Stimulated activated CD4-positive, alpha-beta T cell treated with anti-CD3 and anti-CD28 coated beads, Interleukin-12 subunit alpha, Interleukin-12 subunit beta, amount 100 ng/mL, for 48 hours (primary cell): ENCODE measurements around the gene MUC6.

Experiments used
- DNase-seq, 3 donors: peaks; one replicate each; pipeline ENCODE4 v3.0.0-alpha.2; 2020; ENCODE audit warnings: low read depth in 2 of 3, low spot score in 1 of 3

MUC6 gene

DNA sequence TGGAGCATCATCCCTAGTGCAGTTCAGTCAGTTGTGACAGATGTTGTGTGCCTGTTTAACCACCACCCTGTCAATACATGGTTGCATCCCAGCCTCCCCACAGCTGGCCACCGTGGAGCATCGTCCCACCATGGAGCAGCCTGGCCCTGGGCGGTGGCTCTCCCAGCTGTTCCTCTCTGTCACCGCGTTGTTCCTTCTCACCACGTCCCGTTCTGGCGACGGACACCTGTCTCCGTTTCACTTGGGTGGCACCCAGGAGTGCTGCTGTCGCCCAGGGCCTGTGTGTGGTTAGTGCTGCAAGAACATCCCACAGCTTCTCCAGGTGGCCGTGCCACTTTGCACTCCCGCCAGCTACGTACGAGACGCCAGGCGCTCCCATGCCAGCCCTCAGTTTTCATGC lies 26.5 kb downstream of the MUC6 start:
- DNase-seq, result no peak

DNA sequence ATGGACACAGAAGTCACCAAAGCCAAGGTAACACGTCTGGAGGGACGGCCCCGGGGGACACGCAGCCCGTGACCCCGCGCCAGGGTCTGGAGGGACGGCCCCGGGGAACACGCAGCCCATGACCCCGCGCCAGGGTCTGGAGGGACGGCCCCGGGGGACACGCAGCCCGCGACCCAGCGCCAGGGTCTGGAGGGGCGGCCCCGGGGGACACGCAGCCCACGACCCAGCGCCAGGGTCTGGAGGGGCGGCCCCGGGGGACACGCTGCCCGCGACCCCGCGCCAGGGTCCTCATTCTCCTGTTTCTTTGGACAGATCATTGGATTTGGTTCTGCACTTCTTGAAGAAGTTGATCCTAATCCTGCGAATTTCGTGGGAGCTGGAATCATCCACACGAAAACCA lies 27.1 kb downstream of the MUC6 start:
- DNase-seq, result no peak

DNA sequence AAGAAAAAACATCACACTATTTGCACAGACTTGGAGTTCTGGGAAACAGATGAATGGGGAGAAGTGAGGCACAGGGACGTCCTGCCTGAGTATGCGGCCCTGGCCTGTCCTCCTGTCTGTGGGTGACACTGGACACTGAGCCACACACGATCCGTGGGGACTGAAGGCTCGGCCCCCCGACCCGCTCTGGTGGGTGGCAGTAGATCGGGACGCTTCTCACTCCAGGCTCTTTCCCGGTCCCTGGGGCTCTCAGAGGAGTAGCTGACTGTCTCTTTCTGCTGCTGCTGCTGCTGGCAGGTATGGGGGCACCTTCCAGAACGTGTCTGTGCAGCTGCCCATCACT lies 27.7 kb downstream of the MUC6 start:
- no peak for DNase-seq

DNA sequence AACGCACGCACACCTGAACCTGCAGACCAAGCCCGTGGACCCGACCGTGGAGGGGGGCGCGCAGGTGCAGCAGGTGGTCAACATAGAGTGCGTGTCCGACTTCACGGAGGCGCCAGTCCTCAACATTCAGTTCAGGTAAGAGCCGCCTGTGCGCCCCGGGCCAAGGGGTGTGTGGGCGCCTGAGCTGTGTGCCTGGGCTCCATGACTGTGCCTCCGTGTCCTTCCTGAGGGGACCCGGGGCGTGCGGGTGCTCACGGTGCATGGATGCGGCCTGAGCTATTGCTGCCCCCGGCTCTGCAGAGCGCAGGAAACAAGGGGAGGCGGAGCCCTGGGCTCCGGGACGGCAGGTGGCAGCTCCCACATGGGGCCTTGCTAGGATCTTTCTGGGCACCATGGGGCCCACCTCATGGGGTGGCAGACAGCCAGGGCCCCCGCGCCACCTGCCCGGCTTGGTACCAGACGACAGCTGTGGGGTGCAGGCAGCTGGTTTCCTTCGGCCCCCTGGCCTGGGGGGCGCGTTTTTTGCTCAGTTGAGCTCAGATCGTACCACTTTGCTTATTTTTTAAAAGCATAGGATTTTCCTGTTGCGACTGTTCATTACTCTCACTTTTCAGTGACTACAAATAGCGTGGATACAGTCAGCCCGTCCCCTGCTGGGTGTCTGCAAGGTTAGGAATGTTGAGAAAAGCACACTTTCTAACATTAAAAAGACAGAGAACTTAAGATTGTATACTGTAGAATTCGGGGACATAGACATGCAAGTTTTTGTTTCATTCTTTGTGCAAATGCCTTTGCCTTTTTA lies 28.3 kb downstream of the MUC6 start:
- DNase-seq, result no peak

DNA sequence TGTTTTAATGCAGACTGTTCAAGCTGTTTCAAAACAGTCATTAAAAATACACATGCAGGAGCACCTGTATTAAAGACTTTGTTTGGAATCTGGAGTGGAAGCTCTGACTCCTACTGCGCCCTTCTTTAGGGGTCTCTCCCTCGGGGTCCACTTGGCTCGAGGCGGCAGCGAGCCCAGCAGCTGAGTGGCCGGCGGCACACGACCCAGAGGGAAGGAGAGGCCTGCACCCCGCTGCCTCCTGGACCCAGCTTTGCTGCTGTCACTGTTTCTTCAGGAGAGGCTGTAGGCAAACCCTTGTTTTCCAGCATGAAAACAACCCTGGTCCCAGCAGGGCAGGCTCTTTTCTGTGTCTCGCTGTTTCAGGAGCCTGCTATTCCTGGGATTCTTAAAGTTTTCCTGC lies 29.2 kb downstream of the MUC6 start:
- no peak for DNase-seq

DNA sequence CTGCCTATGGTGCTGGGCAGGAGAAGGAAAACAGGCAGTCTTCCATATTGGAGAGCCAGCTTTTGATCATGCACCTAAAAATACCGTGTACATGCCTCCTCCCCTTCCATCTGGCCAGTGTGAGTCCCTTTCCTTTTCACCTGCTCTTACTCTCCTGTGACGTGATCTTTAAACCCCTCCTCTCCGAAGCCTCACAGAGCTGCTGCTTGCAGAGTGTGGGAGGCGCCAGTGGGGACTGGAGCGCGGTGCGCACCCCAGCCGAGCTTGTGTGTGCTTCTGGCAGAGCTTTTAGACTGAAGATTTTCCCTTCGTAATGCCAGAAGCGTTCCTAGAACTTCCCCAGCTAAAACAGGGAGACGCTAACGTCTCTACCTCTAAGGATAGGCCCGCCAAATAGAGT lies 29.8 kb downstream of the MUC6 start:
- no peak for DNase-seq

DNA sequence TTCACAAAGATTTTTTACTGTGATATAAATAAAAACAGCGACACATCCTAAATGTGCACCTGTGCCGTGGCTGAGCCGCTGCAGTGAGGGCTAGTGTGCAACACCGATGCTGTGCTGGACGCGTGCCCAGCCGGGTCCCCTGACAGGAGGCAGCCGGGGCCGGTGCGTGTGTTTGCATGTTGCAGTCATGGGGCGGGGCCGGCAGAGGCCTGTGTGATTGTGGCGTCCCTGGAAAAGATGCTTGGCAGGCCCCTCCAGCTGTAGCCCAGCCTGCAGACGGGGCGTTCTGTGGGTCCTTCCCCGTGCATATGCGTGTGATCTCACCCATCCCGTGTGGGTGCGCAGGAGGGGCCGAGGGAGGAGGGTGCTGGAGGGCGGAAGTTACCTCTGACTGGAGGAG lies 30.6 kb downstream of the MUC6 start:
- DNase-seq, result no peak

DNA sequence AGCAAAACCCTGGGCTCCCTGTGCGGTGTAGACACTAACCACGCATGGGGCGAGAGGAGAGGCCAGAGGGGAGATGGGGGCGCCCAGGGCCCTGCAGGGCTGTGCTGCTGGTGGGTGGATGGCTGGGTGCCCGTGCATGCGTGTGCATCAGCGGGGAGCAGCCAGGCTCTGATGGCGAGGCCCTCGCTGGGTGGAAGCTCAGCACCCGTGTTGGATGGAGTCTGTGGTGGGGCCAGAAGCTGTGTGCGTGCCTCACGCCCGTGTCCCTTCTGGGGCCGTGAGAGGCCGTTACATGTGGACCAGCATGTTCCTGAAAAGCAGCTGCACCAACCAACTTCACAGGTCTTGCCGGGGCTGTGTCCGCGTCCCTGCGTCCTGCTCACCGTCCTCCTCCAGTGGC lies 33.4 kb downstream of the MUC6 start:
- DNase-seq, result no peak

DNA sequence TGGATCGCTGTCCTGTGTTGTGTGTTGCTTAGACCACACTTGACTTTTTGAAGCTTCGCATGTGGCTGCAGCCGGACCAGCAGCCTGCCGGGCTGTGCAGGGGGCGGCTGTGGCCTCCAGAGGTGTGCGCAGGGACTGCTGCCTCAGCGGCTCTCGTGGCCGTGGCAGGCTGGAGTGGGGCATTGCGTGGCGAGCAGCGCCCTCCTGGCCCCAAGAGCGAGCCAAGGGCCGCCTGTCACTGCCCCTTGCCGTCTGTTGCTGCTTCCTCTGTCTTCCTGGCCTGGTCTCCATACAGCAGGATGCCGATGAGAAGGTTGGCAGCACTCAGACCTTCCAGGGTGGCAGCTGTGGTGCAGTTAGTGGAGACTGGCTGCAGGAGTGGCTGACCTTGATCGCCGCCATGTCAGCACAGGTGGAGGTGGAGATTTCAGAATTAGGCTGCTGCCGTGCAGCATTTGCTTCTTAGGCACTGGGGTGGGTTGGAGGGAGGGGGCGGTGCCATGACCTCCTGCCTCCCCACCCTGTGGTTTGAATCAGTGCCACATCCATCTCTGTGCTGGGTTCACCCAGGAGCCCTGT lies 34.0 kb downstream of the MUC6 start:
- no peak for DNase-seq

DNA sequence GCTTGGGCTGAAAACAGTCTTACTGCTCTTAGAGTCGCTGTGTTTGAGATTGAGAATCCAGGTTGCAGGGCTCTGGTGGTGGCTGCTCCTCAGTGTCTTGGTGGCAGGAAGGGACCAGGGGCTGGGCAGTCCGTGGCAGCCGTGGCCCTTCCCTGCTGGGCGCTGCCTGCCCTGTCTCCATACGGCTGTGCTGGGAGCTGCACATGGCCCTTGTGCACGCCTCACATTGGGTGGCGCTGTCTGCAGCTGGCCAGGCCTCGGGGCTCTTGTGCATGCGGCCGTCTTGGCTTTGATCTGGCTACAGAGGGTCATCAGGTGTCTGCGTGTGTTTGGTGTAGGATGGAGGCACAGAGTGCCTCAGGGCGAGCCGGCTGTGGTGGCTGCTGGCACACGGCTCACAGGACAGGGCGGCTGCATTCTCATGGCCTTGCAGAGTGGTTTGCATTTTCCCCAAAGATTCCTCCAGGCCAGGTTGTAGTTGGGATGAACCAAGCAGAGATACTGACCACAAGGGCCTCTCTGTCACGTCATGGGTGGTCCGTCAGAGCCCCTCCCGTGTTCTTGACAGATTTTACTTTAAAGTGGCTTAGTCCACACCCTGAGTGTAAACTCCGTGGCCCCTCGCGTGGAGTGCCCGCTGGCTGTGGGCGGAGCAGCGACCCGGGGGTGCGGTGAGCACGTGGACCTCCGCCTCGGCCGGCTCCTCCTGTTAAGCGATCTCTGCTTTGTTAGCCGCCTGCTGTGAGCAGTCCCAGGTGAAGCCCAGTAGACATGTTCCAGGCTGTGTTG lies 34.7 kb downstream of the MUC6 start:
- DNase-seq, result no peak

DNA sequence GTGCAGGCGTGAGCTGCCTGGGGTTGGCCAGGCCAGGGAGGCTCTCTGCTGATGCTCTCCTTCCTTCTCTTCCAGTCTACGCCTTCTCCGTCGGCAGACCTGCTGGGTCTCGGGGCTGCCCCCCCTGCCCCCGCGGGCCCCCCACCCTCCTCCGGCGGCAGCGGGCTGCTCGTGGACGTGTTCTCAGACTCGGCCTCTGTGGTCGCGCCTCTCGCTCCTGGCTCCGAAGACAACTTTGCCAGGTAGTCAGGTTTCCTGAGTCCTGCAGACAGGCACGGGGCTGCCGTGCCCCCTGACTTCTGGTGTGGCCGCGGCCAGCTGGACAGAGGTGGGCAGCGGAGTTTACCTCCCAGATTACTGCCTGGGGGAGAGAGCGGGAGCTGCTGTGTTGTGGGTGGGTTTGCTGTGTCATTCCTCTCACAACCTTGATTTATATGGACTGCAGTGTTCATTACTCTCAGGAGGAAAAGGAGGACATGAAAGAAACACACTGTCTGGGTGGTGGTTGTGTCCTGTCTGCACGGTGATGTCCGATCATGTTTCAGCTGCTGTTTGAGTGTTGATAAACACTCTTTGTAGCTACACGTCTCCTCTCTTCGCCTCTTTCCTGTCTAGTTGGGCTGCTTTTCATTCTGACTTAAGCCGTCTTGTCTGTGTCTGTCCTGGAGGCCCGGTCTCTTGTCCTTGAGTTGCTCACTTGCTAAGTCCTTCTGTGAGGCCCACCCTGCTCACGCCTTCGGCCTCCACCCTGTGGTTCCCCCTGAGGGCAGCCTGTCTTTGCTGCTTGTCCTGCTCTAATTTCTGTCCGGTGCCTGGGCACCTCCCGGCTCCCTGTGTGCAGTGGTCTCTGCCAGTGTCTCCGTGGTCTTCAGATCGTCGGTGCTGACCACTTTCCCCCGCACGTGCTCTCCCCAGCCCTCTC lies 35.9 kb downstream of the MUC6 start:
- DNase-seq, result no peak

DNA sequence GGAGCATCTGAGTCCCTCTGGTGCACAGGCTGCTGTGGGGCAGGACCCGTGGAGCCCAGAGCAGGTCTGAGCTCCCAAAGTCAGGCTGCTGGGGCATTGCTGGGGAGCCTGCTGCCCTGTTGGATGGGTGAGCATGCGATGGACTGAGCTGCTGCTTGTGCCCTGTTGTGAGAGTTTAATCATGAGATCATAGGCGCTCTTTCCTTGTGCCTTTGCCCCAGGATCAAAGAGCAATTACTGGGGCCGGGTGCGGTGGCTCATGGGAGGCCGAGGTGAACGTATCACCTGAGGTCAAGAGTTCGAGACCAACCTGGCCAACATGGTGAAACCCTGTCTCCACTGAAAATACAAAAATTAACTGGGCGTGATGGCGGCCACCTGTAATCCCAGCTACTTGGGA lies 37.5 kb downstream of the MUC6 start:
- DNase-seq, result no peak

DNA sequence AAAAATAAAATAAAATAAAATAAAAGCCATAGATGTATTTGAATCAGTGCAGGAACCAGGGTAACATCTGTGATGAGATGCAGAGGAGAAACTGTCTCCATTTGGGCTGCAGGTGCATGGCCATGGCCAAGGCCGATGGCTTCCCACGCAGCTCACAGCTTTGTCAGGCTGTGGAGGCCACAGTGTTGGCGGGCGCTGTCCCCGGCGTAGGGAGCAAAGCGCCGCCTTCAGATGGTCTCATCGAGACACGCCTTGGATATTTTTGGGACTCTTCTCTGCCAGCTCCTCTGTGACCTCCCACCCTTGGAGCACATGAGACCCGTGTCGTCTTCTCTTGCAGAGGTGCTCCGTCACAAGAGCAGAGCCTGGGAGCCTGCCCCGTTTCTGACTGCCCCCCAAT lies 38.6 kb downstream of the MUC6 start:
- DNase-seq, result no peak

DNA sequence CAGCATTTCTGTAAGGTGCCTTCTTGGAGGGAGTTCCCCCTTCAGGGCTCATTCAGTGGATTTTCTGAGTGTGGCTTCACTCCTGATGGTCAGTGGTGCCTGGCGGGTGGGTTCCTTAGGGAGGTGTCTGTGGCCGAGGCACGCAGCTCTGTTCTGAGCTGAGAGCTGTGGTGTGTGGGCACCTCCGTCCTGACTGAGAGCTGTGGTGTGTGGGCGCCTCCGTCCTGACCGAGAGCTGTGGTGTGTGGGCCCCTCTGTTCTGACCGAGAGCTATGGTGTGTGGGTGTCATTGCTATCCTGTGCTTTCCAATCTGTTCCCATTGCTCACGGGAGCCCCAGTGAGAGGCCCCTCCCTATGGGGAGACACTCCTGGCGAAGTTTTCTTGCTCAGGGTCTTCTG lies 39.8 kb downstream of the MUC6 start:
- peak in 1 of 3 donors; percentile 9 for DNase-seq

DNA sequence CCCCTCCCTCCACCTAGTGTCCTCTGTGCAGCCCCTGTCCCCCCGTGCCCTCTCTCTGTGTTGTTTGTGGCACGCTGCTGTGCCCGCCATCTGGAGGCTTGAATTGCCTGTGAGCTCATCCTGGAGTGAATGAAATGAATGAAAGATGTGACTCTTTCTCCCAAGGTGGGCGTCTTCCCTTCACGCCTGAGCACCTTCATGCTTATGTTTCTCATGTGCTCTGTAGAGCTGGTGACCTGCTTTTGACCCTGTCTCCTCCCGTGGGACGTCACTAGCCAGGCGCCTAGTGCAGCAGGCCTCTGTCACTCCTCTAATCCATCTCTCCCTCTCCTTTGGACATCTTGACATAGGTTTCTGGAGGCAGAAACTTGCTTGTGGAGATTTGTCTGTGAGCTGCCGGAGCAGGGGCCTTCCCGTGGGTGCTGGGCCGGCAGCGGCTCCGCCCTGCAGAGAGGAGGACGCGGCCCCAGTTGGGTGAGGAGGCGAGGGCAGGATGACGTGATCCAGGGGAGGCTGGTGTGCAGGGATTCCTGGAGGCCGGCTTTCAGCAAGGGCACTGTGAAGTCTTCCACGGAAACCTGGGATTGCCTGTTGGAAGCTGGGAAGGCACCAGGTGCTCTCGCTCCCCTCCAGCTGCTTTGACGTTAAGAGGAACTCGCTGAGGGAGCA lies 40.6 kb downstream of the MUC6 start:
- no peak for DNase-seq

DNA sequence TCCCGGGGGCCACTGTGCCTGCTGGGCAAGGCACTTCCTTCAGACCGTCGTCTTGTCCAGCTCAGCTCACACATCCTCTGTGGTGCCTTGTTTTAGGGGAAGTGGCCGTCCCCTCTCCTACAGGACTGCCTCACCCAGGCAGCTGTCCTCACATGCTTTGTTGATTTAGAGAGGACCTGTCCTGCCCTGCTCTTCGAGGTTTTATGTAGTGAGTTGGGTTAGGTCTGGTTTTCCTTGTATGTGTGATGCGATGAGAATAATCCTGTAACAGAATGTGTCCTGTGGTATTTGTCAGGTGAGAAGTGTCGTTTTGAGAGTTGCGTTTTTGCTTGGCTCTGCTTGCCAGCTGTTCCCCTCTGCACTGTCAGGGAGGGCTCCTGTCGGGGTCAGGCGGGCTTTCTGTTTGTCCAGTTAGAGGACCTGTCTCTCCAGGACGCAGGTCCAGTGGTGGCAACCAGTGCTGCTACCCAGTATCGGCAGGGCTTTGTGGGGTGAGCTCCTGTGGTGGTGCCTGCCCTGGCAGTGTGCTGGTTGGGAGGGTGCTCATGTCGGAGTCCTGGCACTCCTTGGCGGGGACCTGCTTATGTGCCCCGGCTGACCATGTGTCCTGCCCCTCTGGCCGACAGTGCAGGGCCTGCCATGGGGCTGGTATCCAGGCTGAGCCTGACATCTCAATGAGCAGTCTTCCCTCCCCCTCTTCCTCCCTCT lies 41.3 kb downstream of the MUC6 start:
- no peak for DNase-seq

DNA sequence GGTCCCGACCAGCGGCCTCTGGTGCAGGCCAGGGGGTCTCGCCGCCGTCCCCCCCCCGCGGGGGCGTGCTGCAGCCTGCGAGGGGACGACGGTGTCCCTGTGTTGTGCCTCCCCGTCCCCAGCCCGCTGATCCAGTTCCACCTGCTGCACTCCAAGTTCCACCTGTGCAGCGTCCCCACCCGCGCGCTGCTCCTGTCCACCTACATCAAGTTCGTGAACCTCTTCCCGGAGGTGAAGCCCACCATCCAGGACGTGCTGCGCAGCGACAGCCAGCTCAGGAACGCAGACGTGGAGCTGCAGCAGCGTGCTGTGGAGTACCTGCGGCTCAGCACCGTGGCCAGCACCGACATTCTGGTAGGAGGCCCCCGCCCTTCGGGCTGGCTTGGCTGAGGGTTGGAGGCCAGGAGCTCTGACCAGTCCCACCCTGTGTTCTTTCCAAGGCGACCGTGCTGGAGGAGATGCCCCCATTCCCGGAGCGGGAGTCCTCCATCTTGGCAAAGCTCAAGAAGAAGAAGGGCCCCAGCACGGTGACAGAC lies 42.8 kb downstream of the MUC6 start:
- DNase-seq, result no peak

DNA sequence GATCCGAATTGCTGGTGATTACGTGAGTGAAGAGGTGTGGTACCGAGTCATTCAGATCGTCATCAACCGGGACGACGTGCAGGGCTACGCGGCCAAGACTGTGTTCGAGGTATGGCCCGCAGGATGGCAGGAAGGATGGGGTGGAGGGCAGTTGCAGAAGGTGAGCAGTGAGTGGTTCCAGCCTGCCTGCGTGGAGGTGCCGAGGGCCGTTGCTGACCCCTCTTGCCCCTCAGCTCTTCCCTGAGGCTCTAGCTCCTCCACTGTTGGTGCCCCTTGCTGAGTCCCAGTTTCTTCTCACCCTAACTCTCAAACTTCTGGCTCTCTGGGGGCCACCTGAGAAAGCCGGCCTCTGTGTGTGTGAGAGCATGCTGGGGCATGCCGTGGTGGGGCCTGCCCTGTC lies 43.9 kb downstream of the MUC6 start:
- no peak for DNase-seq

DNA sequence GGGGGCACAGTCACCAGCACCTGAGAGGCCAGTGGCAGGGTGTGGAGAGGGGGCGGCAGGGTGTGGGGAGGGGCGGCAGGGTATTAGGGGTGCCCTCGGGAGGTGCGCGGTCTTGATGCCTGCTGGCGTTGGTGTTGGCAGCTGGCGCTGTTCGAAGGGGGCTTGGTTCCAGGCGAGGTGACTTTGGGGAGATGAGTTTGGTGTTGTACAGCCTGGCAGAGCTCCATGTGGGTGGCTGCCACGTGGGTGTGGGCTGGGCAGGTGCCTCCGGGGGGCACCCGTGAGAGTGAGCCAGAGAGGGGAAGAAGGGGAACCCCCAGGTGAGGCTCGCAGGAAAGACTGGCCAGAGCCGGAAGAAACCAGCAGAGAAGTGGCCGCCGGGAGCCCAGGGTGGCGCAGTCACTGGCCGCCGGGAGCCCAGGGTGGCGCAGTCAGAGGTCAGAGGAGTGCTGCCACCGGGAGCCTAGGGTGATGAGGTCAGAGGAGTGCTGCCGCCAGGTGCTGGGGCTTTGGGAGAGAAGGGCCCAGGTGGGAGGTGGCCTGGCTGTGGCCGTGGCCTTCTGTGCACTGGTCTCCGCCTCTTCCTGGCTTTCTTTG lies 44.7 kb downstream of the MUC6 start:
- DNase-seq, result no peak

DNA sequence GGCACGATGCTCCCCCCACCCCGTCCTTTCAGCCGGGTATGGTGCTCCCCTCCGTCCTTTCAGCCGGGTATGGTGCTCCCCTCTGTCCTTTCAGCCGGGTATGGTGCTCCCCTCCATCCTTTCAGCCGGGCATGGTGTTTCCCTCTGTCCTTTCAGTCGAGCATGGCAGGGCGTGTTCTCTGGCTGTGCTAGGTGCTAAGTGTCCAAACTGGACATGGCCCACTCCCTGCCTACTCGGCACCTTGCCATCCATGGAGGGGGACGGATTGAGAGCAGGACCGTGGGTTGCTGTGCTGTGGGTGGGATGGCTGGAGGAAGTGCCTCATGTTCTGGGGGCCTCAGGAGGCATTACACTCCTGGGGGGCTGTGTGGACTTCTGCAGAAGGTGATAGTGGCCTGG lies 45.5 kb downstream of the MUC6 start:
- DNase-seq, result no peak
